ENCODE data around the gene RNF111.

- TF ChIP-seq POLR2A (IDR thresholded peaks at IDR 0.05; ENCODE audit: low read length) (no peak), KDM5A (IDR thresholded peaks at IDR 0.05) (no peak), RFX5 (IDR thresholded peaks at IDR 0.05) (no peak), NR3C1 (IDR thresholded peaks at IDR 0.05) (no peak), PBX3 (IDR thresholded peaks at IDR 0.05) (no peak), CTCF (IDR thresholded peaks at IDR 0.05) (no peak), ELK1 (IDR thresholded peaks at IDR 0.05; ENCODE audit: low read depth, low read length) (no peak)
Measured at GRCh38 chr15:59042041-59042440, 54.6 kb downstream of the RNF111 start.
